HepG2 (cell line): ENCODE data around the gene MORN1. TPM values are rescaled to one million over a fixed set of nuclear protein-coding genes. Genes with fewer than 3 reads are reported as not detected.

Experiments
- ATAC-seq: fragments of 200-7000 bp; cut with Tn5 transposase; 3 replicates; pipeline ENCODE4 v1.9.1; 2020; ENCODE audit warnings: mild to moderate bottlenecking, moderate library complexity
- BruUV-seq: library from RNA; stranded (reverse); fragments of 400-500 nt; replicated peaks from 2 replicates; lab custom pipeline; 2021; lab: Mats Ljungman, UMichigan
- CTCF ChIA-PET: fragments of 300-600 bp; formaldehyde crosslinking; extraction: SDS; loops from one replicate; lab custom pipeline; 2021; ENCODE audit warnings: low total read pairs, inconsistent platforms, low intra/inter-chr PET ratio; lab: Yijun Ruan, JAX
- POLR2A ChIA-PET: fragments of 350-600 bp; sonication (Branson Sonifier 250); formaldehyde crosslinking; loops from one replicate; lab custom pipeline; 2020; ENCODE audit warnings: antibody characterized with exemption, inconsistent platforms; lab: Yijun Ruan, JAX
- DNase-seq: peaks from one replicate; pipeline ENCODE4 v3.0.0-alpha.2; 2015; ENCODE audit warnings: low spot score
- FAIRE-seq: peaks from 3 replicates; lab custom pipeline; 2011; peaks lifted over from hg19 to GRCh38; lab: Jason Lieb, UNC
- H2AFZ ChIP-seq: one replicate; pipeline ENCODE4 v1.6.1; 2011; ENCODE audit warnings: low read length, inconsistent platforms
- H3K27ac ChIP-seq: fragments of 300-600 bp; 3 replicates; pipeline ENCODE4 v1.8.0; 2011; ENCODE audit warnings: mixed run types, mild to moderate bottlenecking, mixed read lengths, low read length, inconsistent platforms; ENCODE audit not compliant: insufficient read depth; ENCODE audit errors: extremely low read length
- H3K27me3 ChIP-seq, 2 experiments: fragments of 200-600 bp in 1 of 2; 2 replicates in 1 of 2; 3 replicates in 1 of 2; pipeline versions ENCODE4 v1.6.0 to v1.8.0; 2011; ENCODE audit warnings: low read length in 2 of 2, mild to moderate bottlenecking in 2 of 2, moderate library complexity in 2 of 2, inconsistent platforms in 1 of 2; ENCODE audit not compliant: insufficient read depth in 2 of 2, control insufficient read depth in 1 of 2
- H3K36me3 ChIP-seq, 2 experiments: fragments of 200-600 bp in 1 of 2; replicated peaks in 1 of 2; 2 replicates in 1 of 2; 3 replicates in 1 of 2; pipeline versions ENCODE4 v1.5.1 to v1.8.0; 2011; ENCODE audit warnings: low read length in 2 of 2, inconsistent platforms in 1 of 2; ENCODE audit not compliant: insufficient read depth in 2 of 2, control insufficient read depth in 1 of 2
- H3K4me1 ChIP-seq: 2 replicates; pipeline ENCODE4 v1.5.1; 2012; ENCODE audit warnings: low read length, inconsistent platforms; ENCODE audit not compliant: insufficient read depth
- H3K4me2 ChIP-seq: 2 replicates; pipeline ENCODE4 v1.6.0; 2011; ENCODE audit warnings: low read depth, low read length, inconsistent platforms
- H3K4me3 ChIP-seq, 3 experiments: fragments of 200-600 bp in 1 of 3; sonication (generic), shearing (Covaris generic) in 1 of 3; replicated peaks in 1 of 3; 2 replicates each; pipeline ENCODE4 v1.5.1; 2011 to 2016; ENCODE audit warnings: low read length in 3 of 3, inconsistent platforms in 2 of 3, low read depth in 2 of 3, mild to moderate bottlenecking in 2 of 3, control low read depth in 1 of 3, mixed read lengths in 1 of 3; ENCODE audit not compliant: insufficient read depth in 1 of 3
- H3K79me2 ChIP-seq: one replicate; pipeline ENCODE4 v1.6.1; 2011; ENCODE audit warnings: low read length, inconsistent platforms; ENCODE audit not compliant: insufficient read depth
- H3K9ac ChIP-seq: 2 replicates; pipeline ENCODE4 v1.6.0; 2011; ENCODE audit warnings: mild to moderate bottlenecking, low read depth, low read length, inconsistent platforms; ENCODE audit not compliant: insufficient read depth
- H3K9me3 ChIP-seq: 2 replicates; pipeline ENCODE4 v1.5.1; 2012; ENCODE audit warnings: mild to moderate bottlenecking, low read length
- H4K20me1 ChIP-seq: 2 replicates; pipeline ENCODE4 v1.6.0; 2011; ENCODE audit warnings: inconsistent platforms, mild to moderate bottlenecking, low read length, moderate library complexity; ENCODE audit not compliant: insufficient read depth
- ELF4 ChIP-seq: sonication (generic); formaldehyde crosslinking; IDR thresholded peaks from 2 replicates; pipeline ENCODE4 v1.5.0; 2020; ENCODE audit warnings: missing genetic modification reagents, mild to moderate bottlenecking, moderate library complexity, borderline replicate concordance
- ETV6 ChIP-seq: sonication (generic); formaldehyde crosslinking; conservative IDR thresholded peaks from 2 replicates; pipeline ENCODE4 v1.4.0; 2020; ENCODE audit warnings: missing genetic modification reagents
- EZH2 ChIP-seq: conservative IDR thresholded peaks from 2 replicates; pipeline ENCODE4 v1.6.1; 2012; ENCODE audit warnings: mild to moderate bottlenecking, low read depth, low read length, moderate library complexity
- MAFG ChIP-seq: sonication (generic); formaldehyde crosslinking; IDR thresholded peaks from 2 replicates; pipeline ENCODE4 v1.5.1; 2020; ENCODE audit warnings: mild to moderate bottlenecking, missing genetic modification reagents
- PAF1 ChIP-seq: IDR thresholded peaks from 2 replicates; pipeline ENCODE4 v1.6.1; 2016; ENCODE audit warnings: missing genetic modification reagents, missing compliant biosample characterization
- TSC22D2 ChIP-seq: sonication (generic); formaldehyde crosslinking; IDR thresholded peaks from 2 replicates; pipeline ENCODE4 v1.5.1; 2020; ENCODE audit warnings: missing genetic modification reagents, mild to moderate bottlenecking, borderline replicate concordance
- ZNF24 ChIP-seq: fragments of 450-650 bp; IDR thresholded peaks from 2 replicates; pipeline ENCODE4 v1.6.1; 2017; ENCODE audit warnings: antibody characterized with exemption, mild to moderate bottlenecking
- ZNF282 ChIP-seq: fragments of 450-650 bp; IDR thresholded peaks from 2 replicates; pipeline ENCODE4 v1.6.1; 2018; ENCODE audit not compliant: partially characterized antibody
- ZNF709 ChIP-seq: sonication (generic); formaldehyde crosslinking; IDR thresholded peaks from 2 replicates; pipeline ENCODE4 v1.5.0; 2020; ENCODE audit warnings: mild to moderate bottlenecking, missing genetic modification reagents
- ZNF878 ChIP-seq: sonication (generic); formaldehyde crosslinking; IDR thresholded peaks from 2 replicates; pipeline ENCODE4 v1.8.1; 2023; ENCODE audit warnings: mild to moderate bottlenecking, missing genetic modification reagents, moderate library complexity
- ZNF891 ChIP-seq: sonication (generic); formaldehyde crosslinking; IDR thresholded peaks from 2 replicates; pipeline ENCODE4 v1.5.0; 2020; ENCODE audit warnings: mild to moderate bottlenecking, missing genetic modification reagents
- WGBS: methylation state at CpG from one replicate; pipeline ENCODE4 v1.1.6; 2017; ENCODE audit warnings: low lambda C conversion rate; 5-methylcytosine and 5-hydroxymethylcytosine counted together
- in situ Hi-C: cut with HindIII; loops from 2 replicates; pipeline ENCODE4 v1.10.0; 2017; ENCODE audit warnings: low pct_unique_long_range_greater_than_20kb; ENCODE audit not compliant: extremely low pct_ligation_motif_present
- intact Hi-C: fragments of 100-400 bp; cut with micrococcal nuclease; formaldehyde crosslinking; loops from one replicate; pipeline ENCODE4 v1.10.0; 2022; ENCODE audit not compliant: unreplicated experiment
- polyA plus RNA-seq, 8 experiments: library from polyadenylated mRNA; depleted of rRNA in 3 of 8; stranded (reverse) in 7 of 8; unstranded in 1 of 8; fragments of >200 nt; fragmentation: Illumina TruSeq in 4 of 8; extraction: Trizol in 4 of 8; gene quantifications; 2 replicates each; pipeline versions ENCODE4 v1.2.1 to v1.2.3, GENCODE V29; 2011 to 2016; ENCODE audit warnings: low read depth in 4 of 8, missing spikeins in 1 of 8, mixed read lengths in 1 of 8; ENCODE audit not compliant: insufficient read depth in 1 of 8
- total RNA-seq, 5 experiments: library from RNA; depleted of rRNA; stranded (reverse); fragments of >200 nt; fragmentation: Illumina TruSeq; extraction: Trizol; gene quantifications; 2 replicates each; pipeline ENCODE4 v1.2.3, GENCODE V29; 2016; ENCODE audit warnings: low read depth in 1 of 5

MORN1 gene
- total and polyA plus RNA-seq, 2 of the 13 experiments (the other 11 are each of a cell fraction or from before 2014, with no cell fraction given): 3.1 to 6.5 TPM

- no TSS peak for BruUV-seq
- Histone ChIP-seq H3K4me1 (no peaks in the 10 kb centered on the region), H4K20me1 (peaks cover 3% of the 10 kb centered on the region; the same call in 1 of the 2 replicates), H3K27ac (no peak overlapping the region), H2AFZ (no peak overlapping the region), H3K9me3 (peaks cover 12% of the 10 kb centered on the region; the same call in 1 of the 2 replicates), H3K4me2 (no peak overlapping the region), H3K36me3 (no peaks in the 10 kb centered on the region), H3K79me2 (no peaks in the 10 kb centered on the region), H3K27me3 (peaks cover 21 to 68% of the 10 kb centered on the region in 2 experiments), H3K4me3 (no peak overlapping the region), H3K9ac (no peak overlapping the region)
- no peak for DNase-seq
- 11% methylated on average over 8 of the region's 34 CpGs for WGBS
- ChIA-PET CTCF (no interaction called here), POLR2A (no interaction called here)
- intact Hi-C loops (no loop called here), in situ Hi-C loops (no loop called here)
- no peak for ATAC-seq
- no peak for FAIRE-seq
- TF ChIP-seq ZNF709 (CRISPR knock-in tag) (no peak), MAFG (CRISPR knock-in tag) (no peak), TSC22D2 (no peak), ELF4 (CRISPR knock-in tag) (no peak), PAF1 (no peak), ZNF24 (no peak), ETV6 (CRISPR knock-in tag) (no peak), ZNF282 (no peak), ZNF891 (CRISPR knock-in tag) (no peak)
These were observed 42.7 kb upstream of the MORN1 start for GRCh38 chr1:2433936-2434655.

- CTCF ChIA-PET: no interaction called here
These were observed 41.8 kb upstream of the MORN1 start for GRCh38 chr1:2433196-2433595.

More at GRCh38 chr1:2433196-2433595, 41.8 kb upstream of the MORN1 start:
- DNase-seq (no peak), ATAC-seq (no peak), FAIRE-seq (no peak)
- Histone ChIP-seq H3K4me3 (no peak overlapping the region), H4K20me1 (peaks cover 3% of the 10 kb centered on the region; the same call in 1 of the 2 replicates), H3K36me3 (no peaks in the 10 kb centered on the region), H2AFZ (no peak overlapping the region), H3K4me1 (no peaks in the 10 kb centered on the region), H3K27me3 (peaks cover 20 to 60% of the 10 kb centered on the region in 2 experiments), H3K79me2 (no peaks in the 10 kb centered on the region), H3K9me3 (peaks cover 12% of the 10 kb centered on the region; the same call in 1 of the 2 replicates), H3K27ac (no peak overlapping the region), H3K4me2 (no peak overlapping the region), H3K9ac (no peak overlapping the region)
- intact Hi-C loops: no loop called here
- 0% methylated on average over 1 of the region's 13 CpGs for WGBS
- POLR2A ChIA-PET: no interaction called here
- TF ChIP-seq ZNF878 (CRISPR knock-in tag) (no peak), EZH2 (peak; percentile 53; the same call in 1 of the 2 replicates)
- in situ Hi-C loops: no loop called here
- BruUV-seq: no TSS peak
